ENCODE measurements around the gene HOXC12.
A peak's percentile ranks its signal among the peaks of the same experiment; 100 is the strongest.

Gene HOXC12

GRCh38 chr12:53984901-53985691 is 30.4 kb downstream of the HOXC12 start, which contains the start of gene HOXC10:
HOXC10 (plus strand) TSS chr12:53985146; CDS start chr12:53985260, 114 bp downstream.
- DNase-seq, result peak; percentile 34

- no peak for DNase-seq
Measured at GRCh38 chr12:53985692-53985993, 30.9 kb downstream of the HOXC12 start.

DNA sequence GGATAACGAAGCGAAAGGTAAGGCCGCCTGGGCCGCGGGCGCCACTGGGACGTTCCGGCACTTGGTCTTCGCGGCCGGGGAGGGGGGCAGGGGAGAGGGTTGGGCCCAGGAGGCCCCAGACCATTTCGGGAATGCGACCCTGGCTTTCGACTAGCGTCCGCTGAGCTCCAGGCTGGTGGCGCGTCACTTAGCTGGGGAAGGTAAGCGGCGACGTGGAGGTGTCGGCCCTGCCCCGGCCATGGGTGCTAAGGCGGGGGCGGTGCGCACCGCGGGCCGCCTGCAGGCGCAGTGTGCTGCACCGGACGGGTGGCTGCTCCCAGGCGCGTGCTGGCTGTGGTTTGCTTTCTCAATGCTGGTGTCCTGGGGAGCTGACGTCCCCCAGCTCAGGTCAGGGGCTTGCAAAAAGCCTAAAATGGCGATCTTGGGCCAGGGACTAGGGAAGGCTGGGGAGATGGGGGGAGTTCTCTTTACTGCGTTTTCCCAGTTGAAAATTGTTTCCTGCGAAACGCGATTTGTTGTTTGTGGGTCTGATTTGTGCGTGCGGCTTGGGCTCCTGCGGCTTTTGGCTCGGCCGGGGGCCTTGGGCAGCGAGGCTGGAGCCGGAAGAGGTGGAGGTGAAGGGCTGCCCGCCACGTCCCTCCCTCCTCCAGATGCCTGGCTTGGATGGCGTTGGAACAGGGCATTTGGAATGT is 31.4 kb downstream of the HOXC12 start:
- DNase-seq, result no peak

GRCh38 chr12:53986686-53987483 is 32.2 kb downstream of the HOXC12 start:
- no peak for DNase-seq

- no peak for DNase-seq
Measured at GRCh38 chr12:53987787-53988230, 33.1 kb downstream of the HOXC12 start.

DNA sequence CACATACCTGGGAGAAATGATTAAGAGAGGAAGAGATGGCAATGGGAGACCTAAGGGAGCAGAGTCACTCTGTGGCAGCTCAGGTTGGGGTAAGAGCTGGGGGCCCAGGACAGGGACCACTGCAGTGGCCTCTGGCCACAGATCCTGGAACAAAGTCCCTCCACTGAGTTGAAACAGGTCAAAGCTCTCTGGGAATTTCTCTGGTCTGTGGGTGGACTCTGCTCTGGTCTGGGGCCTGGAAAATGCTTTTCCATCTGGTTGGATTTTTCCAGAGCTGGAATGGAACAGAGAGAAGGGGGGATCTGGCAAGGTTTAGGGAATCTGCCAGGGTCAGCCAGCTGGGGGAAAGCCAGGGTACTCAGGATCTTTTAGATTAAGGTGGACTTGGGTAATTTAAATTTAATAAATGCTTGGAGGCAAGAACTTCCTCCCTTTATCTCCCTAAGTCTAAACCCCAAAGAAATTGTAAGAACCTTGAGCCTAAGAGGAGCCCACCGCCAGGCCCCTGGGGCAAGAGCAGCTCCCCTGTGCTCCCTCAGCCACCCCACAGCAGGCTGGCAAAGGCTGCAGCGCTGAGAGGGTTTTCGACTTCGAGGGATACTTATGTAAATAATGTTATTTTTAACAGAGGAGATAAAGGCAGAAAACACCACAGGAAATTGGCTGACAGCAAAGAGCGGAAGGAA is 34.0 kb downstream of the HOXC12 start:
- DNase-seq, result no peak

DNA sequence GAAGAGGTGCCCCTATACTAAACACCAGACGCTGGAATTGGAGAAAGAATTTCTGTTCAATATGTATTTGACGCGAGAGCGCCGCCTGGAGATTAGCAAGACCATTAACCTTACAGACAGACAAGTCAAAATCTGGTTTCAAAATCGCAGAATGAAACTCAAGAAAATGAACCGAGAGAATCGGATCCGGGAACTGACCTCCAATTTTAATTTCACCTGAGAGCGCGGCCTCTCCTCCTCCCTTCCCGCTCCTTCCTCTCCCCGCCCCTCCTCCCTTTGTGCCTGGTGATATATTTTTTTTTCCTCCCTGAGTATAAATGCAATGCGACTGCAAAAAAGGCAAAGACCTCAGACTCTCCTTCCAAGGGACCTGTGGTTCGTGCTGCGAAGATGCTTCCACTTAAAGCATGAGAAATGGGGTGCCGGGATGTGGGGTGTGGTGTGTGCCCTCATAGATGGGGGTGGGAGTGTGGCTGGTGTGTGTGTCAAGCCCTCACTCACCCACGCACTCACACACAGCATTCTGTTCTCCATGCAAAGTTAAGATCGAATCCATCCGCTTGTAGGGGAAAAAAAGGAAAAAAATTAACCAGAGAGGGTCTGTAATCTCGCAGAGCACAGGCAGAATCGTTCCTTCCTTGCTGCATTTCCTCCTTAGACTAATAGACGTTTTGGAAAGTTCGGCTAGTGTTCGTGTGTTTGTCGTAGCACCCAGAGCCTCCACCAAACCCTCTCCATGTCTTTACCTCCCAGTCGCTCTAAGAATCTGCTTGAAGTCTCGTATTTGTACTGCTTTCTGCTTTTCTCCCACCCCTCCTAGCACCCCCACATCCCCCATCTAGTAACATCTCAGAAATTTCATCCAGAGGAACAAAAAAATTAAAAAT is 34.8 kb downstream of the HOXC12 start:
- DNase-seq, result no peak

DNA sequence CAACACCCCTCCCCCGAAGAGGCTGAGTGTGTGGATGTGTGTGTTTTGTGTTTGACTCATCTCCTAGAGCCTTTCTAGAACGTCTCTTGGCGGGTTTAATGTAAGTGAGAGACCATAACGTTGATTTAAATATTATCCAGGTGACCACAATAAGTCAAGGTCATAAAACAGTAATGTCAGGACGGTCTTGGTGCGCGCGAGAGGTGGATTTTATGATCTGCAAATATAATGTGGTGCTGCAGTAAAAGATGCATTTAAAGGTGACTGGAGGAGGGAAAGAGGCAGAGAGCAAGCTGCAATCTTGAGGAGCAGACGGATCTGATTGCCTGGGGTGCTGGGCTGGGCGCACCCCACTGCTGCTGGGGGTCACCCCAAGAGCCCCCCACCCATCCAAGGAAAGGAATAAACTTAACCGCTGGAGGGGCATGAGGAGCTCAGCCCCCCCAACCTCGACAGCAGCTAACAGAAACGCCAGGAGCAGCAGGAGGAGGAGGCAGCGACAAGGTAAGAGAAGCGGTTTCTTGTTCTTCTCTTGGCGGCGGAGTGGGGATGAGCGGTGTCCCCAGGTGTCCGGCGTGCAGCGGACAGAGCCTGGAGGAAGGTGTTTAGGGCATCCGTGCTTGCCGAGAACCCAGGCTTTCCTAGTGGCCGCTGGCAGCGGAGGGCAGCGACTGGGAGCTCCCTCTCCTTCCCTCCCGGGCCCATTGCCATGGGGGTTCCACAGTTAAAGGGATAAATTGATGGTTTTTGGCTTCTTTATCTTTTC is 35.8 kb downstream of the HOXC12 start:
- no peak for DNase-seq

DNA sequence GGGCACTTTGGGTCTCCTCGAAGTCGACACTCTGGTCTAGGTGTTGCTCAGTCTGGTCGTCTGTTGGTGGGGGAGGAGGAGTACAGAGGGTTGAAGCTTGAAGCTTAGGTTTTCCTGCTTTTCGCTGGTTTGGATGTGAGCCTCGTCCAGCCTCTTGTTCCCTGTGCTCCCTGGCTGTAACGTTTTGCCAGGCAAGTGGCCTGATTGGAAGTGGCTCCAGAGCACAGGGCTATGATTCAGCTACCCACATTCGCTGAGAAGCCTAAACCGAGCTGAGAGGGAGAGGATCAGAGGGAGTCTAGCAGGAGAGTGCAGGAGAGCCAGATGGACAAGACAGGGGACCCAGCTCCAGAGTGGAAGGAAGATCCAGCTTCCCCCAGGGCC is 36.4 kb downstream of the HOXC12 start:
- DNase-seq, result no peak

DNA sequence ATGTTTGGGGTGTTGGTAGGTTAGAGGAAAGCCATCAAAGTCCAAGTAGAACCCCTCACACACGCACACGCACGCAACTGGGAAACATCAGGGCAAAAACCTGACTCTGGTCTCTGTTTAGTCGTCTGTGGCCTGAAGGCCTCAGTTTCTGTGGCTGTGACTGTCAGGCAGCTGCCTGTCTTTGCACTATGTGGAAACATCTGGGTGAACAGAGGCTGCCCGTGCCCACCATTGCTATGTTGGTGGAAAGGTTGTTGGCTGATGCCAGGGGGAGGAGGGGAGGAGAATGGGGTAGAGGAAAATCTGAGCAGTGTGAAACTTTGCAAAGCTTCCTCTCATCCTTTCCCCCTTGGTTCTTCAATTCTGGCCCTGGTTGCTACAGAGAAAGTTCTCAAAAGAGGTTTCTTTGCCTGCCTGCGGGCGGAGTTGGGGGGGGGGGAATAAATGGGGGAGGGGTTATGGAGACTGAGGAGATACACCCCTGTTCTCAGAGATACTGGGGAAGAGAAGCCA is 37.7 kb downstream of the HOXC12 start:
- DNase-seq, result no peak

DNA sequence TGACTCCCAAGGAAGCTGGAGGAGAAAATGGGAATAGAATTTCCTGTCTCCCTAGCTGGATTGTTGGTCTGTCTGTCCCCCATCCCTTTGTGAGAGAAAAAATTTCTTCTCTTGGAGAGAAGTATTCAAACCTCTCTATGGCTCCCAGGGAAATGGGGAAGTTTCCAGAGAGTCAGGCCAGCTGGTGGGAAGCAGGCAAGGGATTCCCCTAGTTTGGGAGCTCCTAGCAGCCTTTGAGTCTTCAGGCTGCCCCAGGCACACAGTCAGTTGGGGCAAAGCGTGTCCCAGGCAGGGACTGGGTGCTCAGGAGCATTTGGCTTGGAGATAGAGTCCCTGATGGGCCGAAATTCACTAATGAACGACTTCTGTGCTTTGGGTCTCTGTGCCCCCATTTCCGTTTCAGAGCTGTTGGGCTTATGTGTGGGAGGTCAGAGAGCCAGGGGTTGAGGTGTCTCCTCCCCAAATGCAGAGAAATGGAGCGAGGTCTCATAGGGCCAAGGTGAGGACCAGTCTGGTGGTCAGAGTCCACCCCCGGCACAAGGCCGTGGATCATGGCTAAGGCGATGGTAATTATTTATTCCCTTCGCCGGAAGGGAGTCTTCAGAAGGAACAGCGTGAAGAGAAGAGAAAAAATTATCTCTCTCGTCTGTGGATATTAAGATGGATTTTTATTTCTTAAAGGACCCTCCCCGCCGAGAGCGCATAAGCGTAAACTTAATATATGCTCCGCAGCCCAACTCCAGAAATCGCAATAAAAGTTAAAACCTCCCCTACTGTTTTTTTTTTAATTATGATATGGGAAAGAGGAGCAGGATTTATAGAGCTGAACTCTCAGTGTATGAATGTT is 38.7 kb downstream of the HOXC12 start:
- DNase-seq, result no peak

GRCh38 chr12:53994009-53994263 is 39.2 kb downstream of the HOXC12 start:
- no peak for DNase-seq

DNA sequence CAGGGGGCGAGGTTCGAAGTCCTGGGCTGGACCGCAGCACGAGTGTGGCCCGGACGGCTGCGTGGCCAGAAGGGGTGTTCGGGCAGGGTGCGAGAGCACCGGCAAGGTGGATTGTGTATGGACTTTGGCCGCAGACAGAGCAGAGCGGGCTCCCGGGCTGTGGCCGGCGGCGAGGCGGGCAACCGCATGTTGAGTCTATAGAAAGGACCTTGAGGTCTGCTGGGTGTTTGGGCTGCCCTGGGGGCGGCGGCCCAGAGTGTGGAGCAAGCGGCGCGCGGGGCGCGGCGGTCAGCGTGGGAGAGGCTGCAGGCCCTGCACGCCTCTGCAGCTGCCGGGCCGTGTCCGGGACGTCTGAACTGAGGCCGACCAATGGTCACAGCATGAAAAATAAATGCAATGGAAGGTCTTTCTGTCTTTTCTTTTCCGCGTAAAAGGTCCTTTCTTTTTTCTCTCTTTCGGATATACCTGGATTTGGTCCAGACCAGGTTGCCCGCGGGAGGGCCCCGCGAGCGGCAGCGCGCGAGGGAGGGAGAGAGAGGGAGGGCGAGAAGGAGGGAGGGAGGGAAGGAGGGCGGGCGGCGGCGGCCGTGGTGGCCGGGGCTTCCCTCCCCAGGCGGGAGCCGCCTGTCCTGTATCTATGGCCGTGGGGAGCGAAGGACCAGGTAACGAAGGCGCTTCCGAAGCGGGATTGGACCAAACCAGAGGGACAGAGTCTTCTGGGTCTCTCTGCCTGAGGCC is 39.7 kb downstream of the HOXC12 start:
- DNase-seq, result no peak

GRCh38 chr12:53995002-53995377 is 40.3 kb downstream of the HOXC12 start:
- DNase-seq, result no peak

DNA sequence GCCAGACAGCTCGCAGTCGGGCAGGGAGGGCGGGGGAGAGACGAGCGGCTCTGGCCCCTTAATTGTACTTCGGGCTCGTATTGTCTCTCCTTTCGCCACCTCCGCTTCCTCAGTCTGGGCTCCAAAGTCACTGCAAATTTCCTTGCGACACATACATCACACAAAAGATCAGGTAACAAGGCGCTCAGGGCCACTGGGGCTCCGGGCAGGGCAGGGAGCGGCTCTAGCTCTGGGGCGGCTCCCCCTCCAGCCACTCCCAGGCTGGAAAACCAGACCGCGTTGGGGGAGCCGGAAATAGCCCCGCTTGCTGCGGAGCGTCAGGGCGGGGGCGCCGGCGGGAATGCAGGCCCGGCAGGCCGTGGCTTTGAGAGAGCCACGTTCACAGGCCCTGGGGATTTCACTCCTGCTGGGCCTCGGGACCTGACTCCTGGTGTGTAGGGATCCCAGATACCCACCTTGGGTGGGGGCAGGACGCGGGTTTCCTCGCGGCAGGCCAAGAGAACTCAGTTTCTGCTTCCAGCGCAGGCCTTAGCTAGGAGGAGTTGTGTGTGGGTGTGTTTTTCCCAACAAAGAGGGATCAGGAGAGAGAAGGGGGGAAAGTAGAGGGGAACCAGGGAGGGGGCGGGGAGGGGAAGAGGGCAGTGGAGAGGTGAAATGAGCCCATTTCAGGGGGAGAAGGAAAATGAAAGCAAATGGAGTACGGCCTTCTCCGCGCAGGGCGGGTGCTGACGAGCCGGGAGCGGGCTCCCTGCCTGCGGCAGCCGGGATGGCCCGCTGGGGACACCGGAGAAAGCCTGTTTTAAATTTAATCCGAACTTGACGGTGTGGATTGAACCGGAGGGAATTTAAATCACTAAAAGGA is 40.9 kb downstream of the HOXC12 start:
- DNase-seq, result no peak

GRCh38 chr12:53996240-53997203 is 41.8 kb downstream of the HOXC12 start:
- no peak for DNase-seq
